ENCODE measurements around the gene TMEM106A.
"Not testable (repeated sequence)": the region's sequence is repeated elsewhere in the genome, so short reads cannot be mapped to it uniquely, and the experiment has no call there.

Gene TMEM106A

DNA sequence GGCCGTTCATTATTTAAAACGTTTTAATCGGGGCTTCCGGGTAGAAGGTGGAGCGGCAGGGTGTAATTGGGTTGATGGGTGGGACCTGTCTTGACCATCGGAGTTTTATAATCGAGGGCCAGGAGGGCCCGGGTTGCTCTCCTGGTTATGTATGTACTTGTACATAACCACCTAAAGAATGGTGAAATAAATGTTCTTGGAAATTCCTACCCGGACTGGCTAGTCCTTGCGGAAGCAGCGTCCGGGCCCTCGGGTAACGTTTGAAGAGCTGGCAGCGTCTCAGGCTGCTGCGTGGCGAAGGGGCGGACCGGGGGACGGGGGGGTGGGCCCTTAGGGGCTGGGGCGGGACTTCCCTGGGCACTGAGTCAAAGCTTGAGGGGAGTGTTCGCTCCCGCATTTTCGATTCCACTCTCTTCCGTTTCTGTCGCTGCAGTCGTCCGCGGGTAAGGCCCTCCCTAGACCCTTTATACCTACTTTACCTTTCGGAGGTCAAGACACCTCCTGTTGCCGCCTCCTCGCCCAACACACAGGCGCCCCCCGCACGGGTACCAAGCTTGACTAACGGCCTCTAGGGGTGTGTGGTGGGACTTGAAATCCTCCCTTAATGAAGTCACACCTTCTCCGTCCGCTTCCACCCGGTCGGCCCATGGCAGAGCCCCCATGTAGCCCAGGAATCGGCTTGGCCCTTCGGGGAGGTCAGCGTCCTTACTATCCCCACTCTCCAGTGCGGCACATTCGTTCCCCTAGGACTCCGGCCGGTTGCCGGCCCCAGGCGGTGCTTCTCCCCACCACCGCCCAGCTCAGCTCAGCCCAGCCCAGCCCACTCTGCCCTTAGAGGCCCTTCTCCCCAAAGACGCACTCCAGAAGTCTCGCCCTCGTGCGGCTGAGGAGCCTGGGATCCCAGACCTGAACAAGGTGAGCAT, at the start of gene TMEM106A:
Gene TMEM106A, plus strand, starts transcription at position 396 of the 923 bp plus-strand sequence. CDS start 1,167 bp downstream, outside the sequence.
- no peak for DNase-seq

GRCh38 chr17:43165971-43166370, 45.7 kb upstream of the TMEM106A start:
- DNase-seq: not testable (repeated sequence)

- no peak for DNase-seq
Observed at GRCh38 chr17:43169561-43170139, 42.0 kb upstream of the TMEM106A start.

DNA sequence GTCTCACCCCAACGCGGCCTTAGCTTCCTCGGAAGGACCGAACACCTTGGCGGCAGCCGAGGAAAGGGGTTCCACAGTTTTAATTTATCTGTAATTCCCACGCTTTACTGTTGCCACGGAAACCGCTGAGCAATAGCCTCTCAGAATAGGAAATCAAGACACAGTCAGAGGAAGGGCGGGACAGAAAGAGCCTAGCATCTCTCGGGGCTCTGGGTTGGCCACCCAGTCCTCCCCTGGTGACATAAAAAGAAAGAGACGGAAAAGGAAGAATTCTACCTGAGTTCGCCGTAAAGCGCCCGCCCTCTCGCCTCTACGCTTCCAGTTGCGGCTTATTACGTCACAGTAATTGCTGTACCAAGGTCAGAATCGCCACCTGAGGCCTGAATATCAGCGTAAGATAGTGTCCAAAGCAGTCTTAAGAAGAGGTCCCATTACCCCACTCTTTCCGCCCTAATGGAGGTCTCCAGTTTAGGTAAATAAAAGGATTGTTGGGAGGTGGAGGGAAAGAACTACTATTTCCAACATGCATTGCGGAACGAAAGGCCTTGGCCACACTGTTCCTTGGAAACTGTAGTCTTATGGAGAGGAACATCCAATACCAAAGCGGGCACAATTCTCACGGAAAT, 41.4 kb upstream of the TMEM106A start:
- DNase-seq: peak; percentile 97

GRCh38 chr17:43170766-43171585, 40.7 kb upstream of the TMEM106A start, which contains the start of gene NBR1:
Gene NBR1, plus strand, starts transcription at chr17:43171214. Its CDS starts 4,586 bp downstream, at chr17:43175800.
- peak; percentile 99 for DNase-seq

- DNase-seq: no peak
Observed at GRCh38 chr17:43171586-43172487, 39.8 kb upstream of the TMEM106A start.

GRCh38 chr17:43175213-43176118, 36.2 kb upstream of the TMEM106A start:
- DNase-seq: no peak

DNA sequence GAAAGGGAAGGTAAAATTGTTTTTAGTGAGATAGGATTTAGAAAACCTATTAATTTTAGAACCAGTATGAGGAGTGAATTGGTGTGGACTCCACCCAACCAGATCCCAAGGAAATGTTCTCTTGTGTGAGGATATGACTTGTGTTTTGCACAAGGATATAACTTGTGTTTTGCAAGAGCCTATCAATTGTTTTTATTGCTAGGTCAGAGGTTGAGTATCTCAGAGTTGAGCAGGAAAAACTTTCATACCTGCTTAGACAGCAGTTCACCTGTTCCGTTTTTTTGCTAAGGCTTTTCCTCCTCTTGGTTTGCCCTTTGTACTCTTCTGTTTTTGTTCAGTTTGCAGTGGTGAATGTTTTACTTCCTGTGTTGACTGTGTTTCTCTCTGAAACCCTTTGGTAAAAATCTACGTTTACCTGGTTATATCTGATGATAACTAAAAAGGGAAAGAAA, 35.5 kb upstream of the TMEM106A start:
- no peak for DNase-seq

- no peak for DNase-seq
Observed at GRCh38 chr17:43183921-43184320, 27.8 kb upstream of the TMEM106A start.

DNA sequence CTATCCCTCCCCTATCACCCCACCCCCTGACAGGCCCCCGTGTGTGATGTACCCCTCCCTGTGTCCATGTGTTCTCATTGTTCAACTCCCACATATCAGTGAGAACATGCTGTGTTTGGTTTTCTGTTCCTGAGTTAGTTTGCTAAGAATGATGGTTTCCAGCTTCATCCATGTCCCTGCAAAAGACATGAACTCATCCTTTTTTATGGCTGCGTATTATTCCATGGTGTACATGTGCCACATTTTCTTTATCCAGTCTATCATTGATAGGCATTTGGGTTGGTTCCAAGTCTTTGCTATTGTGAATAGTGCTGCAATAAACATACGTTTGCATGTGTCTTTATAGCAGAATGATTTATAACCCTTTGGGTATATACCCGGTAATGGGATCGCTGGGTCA, 25.0 kb upstream of the TMEM106A start:
- not testable (repeated sequence) for DNase-seq

GRCh38 chr17:43193251-43193650, 18.4 kb upstream of the TMEM106A start:
- no peak for DNase-seq

GRCh38 chr17:43199633-43200032, 12.0 kb upstream of the TMEM106A start:
- DNase-seq: no peak

DNA sequence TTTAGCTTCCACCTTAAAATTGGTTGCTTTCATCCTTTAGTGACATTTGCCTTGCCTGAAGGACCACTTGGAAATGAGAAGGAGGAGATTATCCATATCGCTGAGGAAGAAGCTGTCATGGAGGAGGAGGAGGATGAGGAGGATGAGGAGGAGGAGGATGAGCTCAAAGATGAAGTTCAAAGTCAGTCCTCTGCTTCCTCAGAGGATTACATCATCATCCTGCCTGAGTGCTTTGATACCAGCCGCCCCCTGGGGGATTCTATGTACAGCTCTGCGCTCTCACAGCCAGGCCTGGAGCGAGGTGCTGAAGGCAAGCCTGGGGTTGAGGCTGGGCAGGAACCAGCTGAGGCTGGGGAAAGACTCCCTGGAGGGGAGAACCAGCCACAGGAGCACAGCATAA, 11.5 kb upstream of the TMEM106A start:
- peak; percentile 4 for DNase-seq

- DNase-seq: not testable (repeated sequence)
Observed at GRCh38 chr17:43203013-43203412, 8.7 kb upstream of the TMEM106A start.

DNA sequence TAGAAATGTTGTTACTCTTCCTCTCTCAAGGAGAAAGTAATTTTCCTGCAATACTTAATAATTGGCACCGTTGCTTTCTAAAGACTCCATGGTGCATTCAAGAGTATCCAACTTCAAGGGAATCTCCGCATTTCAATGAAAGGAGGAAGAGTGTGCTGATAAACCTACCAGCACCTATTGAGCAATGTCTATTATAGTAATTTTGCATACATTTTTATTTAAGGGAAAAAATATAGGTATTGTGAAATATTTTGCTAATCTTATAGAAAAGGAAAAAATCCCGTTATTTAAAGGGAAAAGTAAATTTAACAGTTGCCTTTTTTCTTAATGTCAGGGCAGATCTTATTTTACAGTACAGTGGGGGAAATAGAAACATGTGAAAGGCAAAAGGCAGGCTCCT, 1.1 kb upstream of the TMEM106A start:
- no peak for DNase-seq

- no peak for DNase-seq
Observed at GRCh38 chr17:43211123-43211479, 574 bp upstream of the TMEM106A start.

DNA sequence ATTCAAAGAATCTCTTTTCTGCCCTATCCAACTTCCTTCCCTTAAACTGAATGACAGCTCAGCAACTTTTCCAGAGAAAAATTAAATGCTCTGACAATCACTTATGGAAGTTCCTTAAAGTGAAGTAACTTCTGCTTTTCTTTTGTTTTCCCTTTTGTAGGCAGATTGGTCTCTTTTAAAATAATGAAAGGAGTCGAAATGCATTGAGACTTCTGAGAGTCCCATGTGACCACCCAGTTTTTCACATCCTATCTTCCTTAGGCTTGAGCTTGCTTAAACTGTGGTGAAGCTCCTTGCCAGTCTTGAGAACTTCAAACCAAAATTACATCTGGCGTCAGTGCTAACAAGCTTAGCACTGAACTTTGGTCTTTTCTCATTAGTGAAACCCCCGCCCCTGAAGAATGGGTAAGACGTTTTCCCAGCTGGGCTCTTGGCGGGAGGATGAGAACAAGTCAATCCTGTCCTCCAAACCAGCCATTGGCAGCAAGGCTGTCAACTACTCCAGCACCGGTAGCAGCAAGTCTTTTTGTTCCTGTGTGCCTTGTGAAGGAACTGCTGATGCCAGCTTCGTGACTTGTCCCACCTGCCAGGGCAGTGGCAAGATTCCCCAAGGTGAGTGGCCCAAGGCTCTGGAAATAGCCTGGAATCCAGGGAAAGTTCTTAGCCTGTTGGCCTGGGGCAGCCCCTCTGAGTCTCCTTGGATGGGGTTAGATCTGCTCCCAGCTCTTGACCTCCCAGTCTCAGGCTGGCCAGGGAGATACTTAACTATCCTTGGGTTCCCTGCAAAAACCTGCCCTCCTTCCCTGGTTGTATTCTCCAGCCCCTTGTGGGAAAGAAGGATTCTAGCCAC, 1.2 kb downstream of the TMEM106A start:
- no peak for DNase-seq

- DNase-seq: no peak
Observed at GRCh38 chr17:43213545-43213944, 1.9 kb downstream of the TMEM106A start.

GRCh38 chr17:43215341-43215740, 3.7 kb downstream of the TMEM106A start:
- no peak for DNase-seq

GRCh38 chr17:43216369-43216761, 4.7 kb downstream of the TMEM106A start:
- no peak for DNase-seq

Measured in NCI-H1436 (cell line).